Fibroblast of skin of back (primary cell): Measurements from ENCODE around the gene DOCK11.
"Not testable (repeated sequence)": the region's sequence is repeated elsewhere in the genome, so short reads cannot be mapped to it uniquely, and the experiment has no call there.

Experiments
- DNase-seq: peaks from one replicate; pipeline ENCODE4 v3.0.0-alpha.2; 2013

The DOCK11 gene

DNA sequence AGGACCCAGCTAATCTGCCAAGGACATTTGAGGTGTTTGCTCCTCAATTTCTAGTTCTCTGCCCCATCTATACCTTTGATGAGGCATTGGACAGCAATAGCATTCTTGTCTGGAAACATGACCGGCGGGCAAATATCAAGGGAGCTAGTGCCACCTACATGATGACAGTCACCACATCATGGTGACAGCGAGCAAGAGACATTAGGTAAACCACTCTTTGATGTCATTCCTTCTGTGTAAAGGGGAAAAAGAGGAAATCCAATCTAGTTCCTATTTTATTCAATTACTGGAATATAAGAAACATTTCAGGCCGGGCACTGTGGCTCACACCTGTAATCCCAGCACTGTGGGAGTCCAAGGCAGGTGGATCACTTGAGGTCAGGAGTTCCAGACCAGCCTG lies 211.1 kb downstream of the DOCK11 start:
- DNase-seq, result no peak

DNA sequence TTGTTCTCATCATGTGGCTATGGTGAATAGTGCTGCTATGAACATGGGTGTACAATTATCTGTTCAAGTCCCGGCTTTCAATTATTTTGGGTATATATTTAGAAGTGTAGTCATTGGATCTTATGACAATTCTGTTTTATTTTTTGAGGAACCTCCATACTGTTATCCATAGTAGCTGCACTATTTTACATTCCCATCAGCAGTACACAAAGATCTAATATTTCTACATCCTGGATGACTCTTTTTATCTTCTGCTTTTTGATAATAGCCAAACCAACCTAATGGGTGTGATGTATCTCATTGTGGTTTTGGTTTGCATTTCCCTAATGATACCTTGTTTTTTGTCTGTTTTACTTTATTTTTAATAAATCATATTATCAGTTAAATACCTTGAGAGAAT lies 218.9 kb downstream of the DOCK11 start:
- DNase-seq, result no peak

DNA sequence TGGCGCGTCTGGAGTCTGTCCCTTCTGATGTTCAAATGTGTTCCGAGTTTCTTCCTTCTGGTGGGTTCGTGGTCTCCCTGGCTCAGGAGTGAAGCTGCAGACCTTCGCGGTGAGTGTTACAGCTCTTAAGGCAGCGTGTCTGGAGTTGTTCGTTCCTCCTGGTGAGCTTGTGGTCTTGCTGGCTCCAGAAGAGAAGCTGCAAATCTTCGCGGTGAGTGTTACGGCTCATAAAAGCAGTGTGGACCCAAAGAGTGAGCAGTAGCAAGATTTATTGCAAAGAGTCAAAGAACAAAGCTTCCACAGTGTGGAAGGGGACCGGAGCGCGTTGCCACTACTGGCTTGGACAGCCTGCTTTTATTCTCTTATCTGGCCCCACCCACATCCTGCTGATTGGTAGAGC lies 220.3 kb downstream of the DOCK11 start:
- DNase-seq, result not testable (repeated sequence)

DNA sequence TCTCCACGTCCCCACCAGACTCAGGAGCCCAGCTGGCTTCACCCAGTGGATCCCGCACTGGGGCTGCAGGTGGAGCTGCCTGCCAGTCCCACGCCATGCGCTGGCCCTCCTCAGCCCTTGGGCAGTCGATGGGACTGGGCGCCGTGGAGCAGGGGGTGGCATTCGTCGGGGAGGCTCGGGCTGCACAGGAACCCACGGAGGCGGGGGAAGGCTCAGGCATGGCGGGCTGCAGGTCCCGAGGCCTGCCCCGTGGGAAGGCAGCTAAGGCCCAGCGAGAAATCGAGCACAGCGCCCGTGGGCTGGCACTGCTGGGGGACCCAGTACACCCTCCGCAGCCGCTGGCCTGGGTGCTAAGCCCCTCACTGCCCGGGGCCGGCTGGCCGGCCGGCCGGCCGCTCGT lies 221.2 kb downstream of the DOCK11 start:
- DNase-seq, result not testable (repeated sequence)

DNA sequence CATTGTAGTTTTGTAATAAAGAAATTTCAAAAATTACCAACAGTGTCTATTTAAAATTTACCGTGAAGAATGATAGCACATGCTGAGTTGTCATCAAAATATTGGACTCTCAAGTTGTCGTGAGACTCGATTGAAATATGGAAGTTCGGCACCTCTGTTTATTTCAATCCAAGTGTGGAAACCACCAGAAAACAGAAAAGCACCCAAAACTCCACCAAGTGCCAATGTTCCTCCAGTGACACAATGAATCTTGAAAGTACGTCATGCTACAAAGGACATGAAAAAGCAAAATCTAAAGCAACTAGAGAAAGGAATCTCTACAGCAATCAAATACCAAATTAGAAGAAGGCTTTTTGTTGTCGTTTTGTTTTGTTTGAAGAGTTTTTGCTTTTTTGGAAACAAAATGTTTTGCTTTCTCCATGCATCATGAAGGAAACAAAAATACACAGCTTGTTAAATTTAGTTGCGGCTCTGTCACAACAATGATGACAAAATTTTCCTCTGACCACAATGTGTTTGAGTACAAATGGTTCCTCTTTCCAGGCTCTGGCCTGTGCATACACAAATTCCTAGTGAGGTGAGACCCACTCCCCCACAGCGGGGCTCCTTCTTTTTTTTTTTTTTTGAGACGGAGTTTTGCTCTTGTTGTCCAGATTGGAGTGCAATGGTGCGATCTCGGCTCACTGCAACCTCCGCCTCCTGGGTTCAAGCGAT lies 222.2 kb downstream of the DOCK11 start:
- DNase-seq, result no peak

DNA sequence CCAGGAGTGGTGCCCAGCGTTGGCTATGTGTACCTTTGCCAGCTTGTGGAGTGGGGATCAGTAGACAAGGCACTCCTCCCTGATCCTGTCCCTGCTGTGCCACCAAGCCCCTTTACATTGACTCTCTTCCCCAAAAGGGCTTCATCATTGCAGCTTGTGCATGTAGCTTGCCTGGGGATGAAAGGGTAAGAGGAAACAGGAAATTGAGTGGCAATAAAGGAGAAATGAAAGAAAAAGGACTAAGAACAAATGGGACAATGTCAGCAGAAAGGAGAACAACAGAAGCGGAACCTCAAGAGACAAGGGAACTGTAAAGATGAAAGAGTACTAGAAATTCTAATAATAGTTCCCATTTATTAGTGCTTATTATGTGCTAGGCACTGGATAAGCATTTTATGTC lies 223.1 kb downstream of the DOCK11 start:
- no peak for DNase-seq

DNA sequence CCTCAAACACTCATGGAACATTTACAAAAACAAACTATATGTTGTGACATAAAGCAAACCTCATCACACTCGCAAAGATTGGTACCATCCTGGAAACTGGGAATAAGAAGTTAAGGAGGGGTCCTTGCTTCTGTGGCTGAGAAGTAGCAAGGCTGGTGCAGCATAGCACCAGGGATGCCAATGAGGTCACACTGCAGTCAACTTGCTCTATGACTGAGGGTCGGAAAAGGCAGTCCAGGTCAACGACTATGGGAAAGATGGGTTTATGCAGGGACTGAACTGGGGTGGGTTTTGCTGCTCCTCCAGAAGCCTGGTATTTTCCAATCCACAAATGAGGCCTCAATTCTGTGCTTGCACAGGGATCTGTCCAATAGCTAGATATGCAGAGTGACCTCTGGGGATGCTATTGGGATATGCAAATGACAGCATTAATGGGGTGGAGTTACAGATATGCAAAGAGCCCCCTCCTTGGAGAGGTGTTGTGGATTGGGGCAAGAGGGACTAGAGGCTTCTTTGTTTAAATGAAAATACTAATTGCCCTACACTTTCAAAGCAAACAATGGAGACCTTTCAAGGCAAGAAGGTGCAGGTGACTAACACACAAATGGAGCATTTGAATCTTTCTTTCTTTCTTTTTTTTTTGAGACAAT lies 224.6 kb downstream of the DOCK11 start:
- DNase-seq, result no peak

DNA sequence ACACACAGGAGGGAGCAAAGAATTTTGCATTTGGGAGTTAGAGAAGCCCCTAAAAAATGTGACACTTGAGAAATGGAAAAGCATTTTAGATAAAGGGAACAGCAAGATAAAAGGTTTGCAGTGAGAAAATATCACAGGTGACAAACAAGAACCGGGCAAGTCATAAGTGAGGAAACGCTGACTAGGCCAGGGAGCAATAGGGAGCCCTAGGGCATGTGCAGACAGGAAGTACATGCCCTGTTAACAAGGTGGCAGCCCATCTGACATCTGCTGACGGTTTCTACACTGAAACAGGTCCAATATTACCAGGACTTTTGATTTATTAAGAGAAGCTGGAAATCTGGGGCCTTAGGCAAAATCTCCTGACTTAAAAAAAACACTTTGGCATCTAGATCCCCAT lies 227.8 kb downstream of the DOCK11 start:
- no peak for DNase-seq

DNA sequence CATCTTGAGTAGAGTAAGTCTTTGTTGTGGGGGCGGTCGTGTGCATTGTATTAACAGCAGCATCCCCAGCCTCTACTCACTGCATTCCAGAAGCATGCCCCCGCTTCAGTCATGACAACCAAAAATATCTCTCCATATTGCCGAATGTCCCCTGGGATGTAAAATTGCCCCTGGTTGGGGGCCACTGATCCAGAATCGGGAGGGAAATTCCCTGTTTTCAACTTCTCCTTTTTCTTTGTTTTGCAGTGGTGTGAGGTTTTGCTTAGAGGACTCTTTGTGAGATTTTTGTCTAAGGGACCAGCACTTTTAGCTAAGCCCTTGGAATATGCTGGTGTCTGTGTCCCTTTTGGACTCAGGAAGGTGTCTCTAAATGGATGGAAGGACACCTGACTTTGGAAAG lies 228.8 kb downstream of the DOCK11 start:
- no peak for DNase-seq

DNA sequence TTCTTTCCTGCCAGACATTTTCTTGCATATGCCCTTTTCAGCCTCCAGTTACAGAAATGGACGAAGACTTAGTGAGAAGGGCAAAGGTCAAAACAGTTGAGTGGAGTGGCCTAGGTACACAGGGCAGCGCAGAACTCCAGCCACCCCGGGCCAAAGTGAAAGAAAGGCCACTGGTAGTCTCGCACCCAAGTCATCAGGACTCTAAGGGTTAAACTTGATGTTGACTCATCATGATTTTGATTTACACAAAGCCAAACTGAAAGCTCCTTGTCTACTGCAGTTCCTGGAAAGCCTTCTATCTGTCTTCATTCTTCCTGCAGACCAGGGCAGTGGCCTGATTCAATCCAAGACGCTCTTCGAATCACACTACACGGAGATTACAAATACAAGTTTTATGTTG lies 229.2 kb downstream of the DOCK11 start:
- no peak for DNase-seq

DNA sequence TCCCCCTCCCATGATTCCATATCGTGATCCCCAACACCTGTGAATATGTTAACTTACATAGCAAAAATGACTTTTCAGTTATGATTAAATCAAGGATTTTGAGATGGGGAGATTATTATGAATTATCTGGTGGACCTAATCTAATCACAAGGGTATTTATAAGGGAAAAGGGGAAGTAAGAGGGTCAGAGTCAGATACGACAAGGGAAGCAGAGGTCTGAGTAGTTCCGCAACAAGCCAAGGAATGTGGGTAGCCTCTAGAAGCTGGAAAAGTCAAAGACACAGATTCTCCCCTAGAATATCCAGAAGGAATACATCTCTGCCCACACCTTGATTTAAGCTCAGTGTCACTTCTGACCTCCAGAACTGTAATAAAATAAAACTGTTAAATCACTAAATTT lies 230.8 kb downstream of the DOCK11 start:
- no peak for DNase-seq

DNA sequence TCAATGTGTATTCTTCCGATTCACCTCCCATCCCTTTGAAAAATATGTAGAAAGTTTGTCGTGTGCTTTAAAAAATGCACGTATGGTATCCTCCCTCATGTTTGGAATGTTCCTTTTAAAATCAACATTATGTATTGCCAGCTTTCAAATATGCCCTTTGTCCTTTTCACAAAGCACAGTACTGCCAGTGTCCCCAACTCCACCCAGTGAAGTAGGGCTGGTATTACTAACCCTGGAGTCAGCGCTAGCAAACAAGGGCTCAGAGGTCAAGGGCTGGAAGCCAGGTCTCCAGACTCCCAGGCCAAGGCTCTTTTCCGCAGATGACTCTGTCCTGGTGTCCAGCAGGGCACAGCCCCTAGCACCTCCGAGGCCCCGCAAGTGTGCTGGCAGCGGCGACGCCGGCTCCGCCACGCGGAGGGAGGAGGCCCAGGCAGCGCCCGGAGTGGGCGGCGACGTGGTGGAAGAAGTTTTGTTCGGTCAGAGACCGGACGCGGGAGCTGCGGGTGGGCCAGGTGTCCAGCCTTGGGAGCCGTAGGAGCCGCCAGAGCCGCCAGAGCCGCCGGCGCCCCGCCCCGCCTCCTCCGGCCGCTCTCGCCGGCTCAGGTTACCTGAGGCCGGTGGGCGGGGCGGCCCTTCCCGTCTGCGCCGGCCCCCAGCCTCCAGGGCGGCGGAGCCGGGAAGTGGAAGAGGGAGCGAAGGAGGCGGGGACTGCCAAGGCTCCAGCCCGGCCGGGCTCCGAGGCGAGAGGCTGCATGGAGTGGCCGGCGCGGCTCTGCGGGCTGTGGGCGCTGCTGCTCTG lies 231.5 kb downstream of the DOCK11 start, which contains the start of gene IL13RA1:
Gene IL13RA1, plus strand, starts transcription at position 720 of the 799 bp plus-strand sequence. Its CDS starts 33 bp downstream, at position 753.
- peak; percentile 84 for DNase-seq

DNA sequence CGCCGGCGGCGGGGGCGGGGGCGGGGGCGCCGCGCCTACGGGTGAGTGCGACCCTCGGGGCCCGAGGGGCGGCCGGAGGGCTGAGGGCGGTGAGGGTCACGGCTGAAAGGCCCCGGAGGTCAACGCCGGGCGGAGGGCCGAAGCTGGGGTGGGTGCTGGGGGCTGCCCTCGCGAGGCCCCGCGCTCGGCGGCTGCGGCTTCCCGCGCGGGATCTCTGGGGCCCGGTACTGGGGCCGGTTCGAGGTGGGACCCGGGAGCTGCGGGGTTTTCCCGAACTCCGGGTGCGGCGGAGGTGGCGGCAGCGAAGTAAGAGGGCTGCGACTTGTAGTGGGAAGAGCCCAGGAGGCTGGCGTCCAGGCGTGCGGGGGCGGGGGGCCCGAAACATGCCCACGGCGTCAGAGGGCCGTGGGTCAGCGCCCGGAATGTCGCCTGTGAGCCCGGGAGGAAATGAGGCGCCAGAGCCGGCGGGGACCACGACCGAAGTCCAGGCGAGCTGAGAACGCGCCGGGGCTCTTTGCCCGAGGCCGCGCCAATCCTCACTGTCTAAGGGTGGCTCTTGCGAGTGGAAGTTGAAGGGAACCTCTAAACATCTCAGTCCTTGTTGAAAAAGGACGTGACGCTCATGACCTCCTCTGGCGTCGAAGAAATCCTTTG lies 232.2 kb downstream of the DOCK11 start:
- peak; percentile 23 for DNase-seq

DNA sequence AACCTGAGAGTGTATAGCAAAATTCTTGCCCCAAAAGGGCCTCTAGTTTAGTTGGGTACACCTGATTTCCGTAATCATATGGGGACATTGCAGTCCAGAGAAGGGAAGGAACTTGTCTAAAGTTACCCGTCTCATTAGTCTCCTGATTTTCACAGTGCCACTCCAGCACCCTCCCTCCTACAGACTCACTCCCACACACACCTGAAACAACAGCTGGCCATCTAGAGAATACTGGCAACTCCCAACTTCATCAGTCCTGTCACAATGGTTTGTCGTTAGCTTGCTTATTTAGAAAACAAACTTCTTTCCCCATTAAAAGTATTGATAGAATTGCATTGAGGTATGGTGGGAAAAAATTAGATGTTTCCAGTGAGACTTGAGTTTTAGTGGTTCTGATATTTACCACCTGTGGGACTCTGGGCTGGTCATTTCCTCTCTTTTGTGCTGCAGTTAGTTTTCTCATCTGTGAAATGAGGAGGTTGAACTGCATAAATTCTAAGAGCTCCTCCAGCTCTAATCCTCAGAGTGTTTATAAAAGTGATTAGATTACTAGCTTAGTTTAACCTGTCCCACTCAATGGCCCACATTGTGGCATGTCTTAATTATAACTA lies 233.5 kb downstream of the DOCK11 start:
- no peak for DNase-seq

DNA sequence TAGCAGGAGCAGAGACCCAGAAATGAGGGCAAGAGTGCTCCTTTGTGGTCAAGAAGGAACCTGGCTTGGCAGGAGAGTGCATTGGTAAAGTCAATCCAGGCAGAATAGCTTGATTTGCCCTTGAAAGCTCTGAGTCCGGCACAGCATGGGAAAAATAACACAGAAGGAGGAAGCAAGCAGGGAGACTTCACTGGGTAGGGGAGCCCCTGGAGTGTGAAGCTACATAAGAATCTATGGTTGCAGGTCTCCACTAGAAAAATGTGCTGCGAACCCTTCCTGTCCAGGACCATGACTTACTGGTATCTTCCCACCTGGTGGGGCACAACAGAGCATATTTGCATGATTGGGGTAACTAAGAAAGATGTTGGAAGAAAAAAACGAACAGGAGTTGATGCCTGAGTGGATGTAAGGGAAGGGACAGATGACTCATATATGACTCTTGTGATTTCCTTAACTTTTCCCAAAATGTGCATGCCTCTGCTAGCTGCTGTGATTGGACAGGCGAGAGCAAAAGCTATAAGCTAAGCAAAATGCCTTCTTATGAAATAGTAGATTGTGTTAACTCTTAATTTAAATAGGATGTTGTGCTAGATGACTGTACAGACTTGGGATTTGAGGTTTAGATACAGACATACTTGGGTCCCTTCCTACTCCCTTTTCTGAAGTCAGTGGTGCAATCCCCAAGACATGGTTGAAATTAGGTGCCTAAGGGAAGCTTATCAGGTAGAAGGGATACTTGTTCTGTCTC lies 235.1 kb downstream of the DOCK11 start:
- DNase-seq, result peak; percentile 88

DNA sequence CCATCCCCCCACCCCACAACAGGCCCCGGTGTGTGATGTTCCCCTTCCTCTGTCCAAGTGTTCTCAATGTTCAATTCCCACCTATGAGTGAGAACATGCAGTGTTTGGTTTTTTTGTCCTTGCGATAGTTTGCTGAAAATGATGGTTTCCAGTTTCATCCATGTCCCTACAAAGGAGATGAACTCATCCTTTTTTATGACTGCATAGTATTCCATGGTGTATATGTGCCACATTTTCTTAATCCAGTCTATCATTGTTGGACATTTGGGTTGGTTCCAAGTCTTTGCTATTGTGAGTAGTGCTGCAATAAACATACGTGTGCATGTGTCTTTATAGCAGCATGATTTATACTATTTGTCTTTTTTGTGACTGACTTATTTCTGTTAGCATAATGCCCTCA lies 236.9 kb downstream of the DOCK11 start:
- DNase-seq, result not testable (repeated sequence)

DNA sequence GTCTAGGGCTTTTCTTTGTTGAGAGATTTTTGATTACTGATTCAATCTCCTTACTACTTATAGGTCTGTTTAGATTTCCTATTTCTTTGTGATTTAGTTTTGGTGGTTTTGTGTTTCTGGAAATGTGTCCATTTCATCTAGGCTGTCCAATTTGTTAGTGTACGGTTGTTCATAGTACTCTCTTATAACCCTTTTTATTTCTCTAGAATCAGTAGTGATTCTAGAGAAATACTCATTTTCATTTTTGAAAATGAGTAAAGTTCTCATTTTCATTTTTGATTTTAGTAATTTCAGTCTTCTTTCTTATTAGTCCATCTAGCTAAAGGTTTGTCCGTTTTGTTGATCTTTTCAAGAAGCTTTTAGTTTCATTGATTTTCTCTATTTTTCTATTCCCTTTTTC lies 239.3 kb downstream of the DOCK11 start:
- DNase-seq, result no peak
